HepG2 (cell line): Measurements from ENCODE around the gene PROC. TPM values are rescaled to one million over a fixed set of nuclear protein-coding genes. Genes with fewer than 3 reads are reported as not detected.

ENCODE experiments used
- CENPBD1 ChIP-seq: sonication (generic); formaldehyde crosslinking; IDR thresholded peaks from 2 replicates; pipeline ENCODE4 v1.8.0; 2022; ENCODE audit warnings: missing genetic modification reagents, low read depth, mild to moderate bottlenecking, borderline replicate concordance
- CSRNP1 ChIP-seq: sonication (generic); formaldehyde crosslinking; IDR thresholded peaks from 2 replicates; pipeline ENCODE4 v1.8.1; 2023; ENCODE audit warnings: mild to moderate bottlenecking, missing genetic modification reagents
- HNRNPH1 ChIP-seq: fragments of 200-400 bp; formaldehyde crosslinking; optimal IDR thresholded peaks from 2 replicates; pipeline ENCODE3; 2017; ENCODE audit warnings: mild to moderate bottlenecking, low read depth, low read length
- SIN3B ChIP-seq: fragments of 150-350 bp; IDR thresholded peaks from 2 replicates; pipeline ENCODE4 v1.6.1; 2014; ENCODE audit warnings: low read length
- STAT5B ChIP-seq: sonication (generic); formaldehyde crosslinking; IDR thresholded peaks from 2 replicates; pipeline ENCODE4 v1.4.0; 2020; ENCODE audit warnings: missing genetic modification reagents
- THAP11 ChIP-seq: IDR thresholded peaks from 2 replicates; pipeline ENCODE4 v1.6.1; 2016; ENCODE audit warnings: missing biosample characterization, missing genetic modification reagents
- U2AF2 ChIP-seq: fragments of 200-400 bp; formaldehyde crosslinking; IDR thresholded peaks from 2 replicates; pipeline ENCODE4 v1.6.1; 2017; ENCODE audit warnings: low read depth, mild to moderate bottlenecking, low read length
- ZHX1 ChIP-seq: sonication (generic); formaldehyde crosslinking; IDR thresholded peaks from 2 replicates; pipeline ENCODE4 v1.8.1; 2022; ENCODE audit warnings: low read depth, mild to moderate bottlenecking, missing genetic modification reagents
- ZNF407 ChIP-seq: sonication (generic); formaldehyde crosslinking; IDR thresholded peaks from one replicate; pipeline ENCODE4 v1.5.1; 2020; ENCODE audit warnings: mild to moderate bottlenecking, missing genetic modification reagents; ENCODE audit errors: not compliant biosample characterization
- ZNF512B ChIP-seq: sonication (generic); formaldehyde crosslinking; IDR thresholded peaks from 2 replicates; pipeline ENCODE4 v1.5.1; 2020; ENCODE audit warnings: missing genetic modification reagents, mild to moderate bottlenecking, borderline replicate concordance
- ZNF569 ChIP-seq: sonication (generic); formaldehyde crosslinking; IDR thresholded peaks from 2 replicates; pipeline ENCODE4 v1.5.0; 2020; ENCODE audit warnings: mild to moderate bottlenecking, missing genetic modification reagents, moderate library complexity, borderline replicate concordance
- polyA plus RNA-seq, 8 experiments: library from polyadenylated mRNA; depleted of rRNA in 3 of 8; stranded (reverse) in 7 of 8; unstranded in 1 of 8; fragments of >200 nt; fragmentation: Illumina TruSeq in 4 of 8; extraction: Trizol in 4 of 8; gene quantifications; 2 replicates each; pipeline versions ENCODE4 v1.2.1 to v1.2.3, GENCODE V29; 2011 to 2016; ENCODE audit warnings: low read depth in 4 of 8, missing spikeins in 1 of 8, mixed read lengths in 1 of 8; ENCODE audit not compliant: insufficient read depth in 1 of 8
- total RNA-seq, 5 experiments: library from RNA; depleted of rRNA; stranded (reverse); fragments of >200 nt; fragmentation: Illumina TruSeq; extraction: Trizol; gene quantifications; 2 replicates each; pipeline ENCODE4 v1.2.3, GENCODE V29; 2016; ENCODE audit warnings: low read depth in 1 of 5

PROC gene
- total and polyA plus RNA-seq, 2 of the 13 experiments (the other 11 are each of a cell fraction or from before 2014, with no cell fraction given): 134 to 185 TPM

- TF ChIP-seq U2AF2 (no peak), THAP11 (CRISPR knock-in tag) (peak; percentile 33; the same call in 1 of the 2 replicates), CSRNP1 (CRISPR knock-in tag) (no peak), ZNF569 (CRISPR knock-in tag) (no peak), ZNF407 (CRISPR knock-in tag) (no peak), STAT5B (CRISPR knock-in tag) (no peak), ZHX1 (CRISPR knock-in tag) (peak; percentile 63; the same call in 1 of the 2 replicates), CENPBD1 (CRISPR knock-in tag) (0 out of 2 replicates have a peak, but pooled peaks have one; percentile 38), ZNF512B (CRISPR knock-in tag) (no peak), HNRNPH1 (no peak), SIN3B (0 out of 2 replicates have a peak, but pooled peaks have one; percentile 30)
Observed at GRCh38 chr2:127453392-127454171, 35.4 kb downstream of the PROC start (continued).
